HG03342 (cell line): ENCODE measurements around the gene USP2.

Experiments
- ATAC-seq: cut with Tn5 transposase; IDR thresholded peaks from one replicate; pipeline ENCODE4 v1.9.1; 2021; ENCODE audit warnings: mild to moderate bottlenecking, moderate library complexity; ENCODE audit not compliant: unreplicated experiment

The USP2 gene

DNA sequence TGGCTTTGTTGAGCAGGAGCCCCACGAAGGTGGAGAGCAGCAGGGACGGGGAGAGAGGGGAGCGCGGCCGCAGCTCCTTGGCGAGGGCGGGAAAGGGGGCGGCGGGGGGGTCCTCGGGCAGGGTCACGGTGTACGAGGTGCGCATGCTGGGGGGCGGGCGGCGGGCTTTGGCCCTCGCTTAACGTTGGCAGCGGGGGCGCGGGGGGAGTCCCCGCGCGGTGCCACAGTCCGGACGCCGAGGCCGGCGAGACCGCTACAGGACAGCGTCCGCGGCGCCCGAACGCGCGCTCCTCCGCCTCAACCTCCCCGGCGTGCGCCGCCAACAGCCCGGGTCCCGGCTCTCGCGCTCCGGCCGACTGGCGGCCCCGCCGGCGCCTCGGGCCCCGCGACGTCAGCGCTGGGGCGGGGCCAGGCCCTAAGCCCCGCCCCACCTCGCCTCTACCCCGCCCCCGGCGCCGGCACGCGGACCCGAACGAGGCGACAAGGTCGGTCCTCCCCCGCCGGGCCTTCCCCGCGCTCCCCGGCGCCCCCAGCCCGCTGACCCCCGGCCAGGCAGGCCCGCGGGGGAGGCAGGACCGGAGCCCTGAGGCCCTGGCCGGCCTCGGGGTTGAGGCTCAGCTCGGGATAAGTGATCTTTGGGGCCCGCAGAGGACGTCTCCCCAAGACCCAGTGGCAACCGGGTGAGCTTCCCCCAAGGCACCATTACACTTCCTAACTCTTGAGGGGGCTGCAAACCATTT, 17.5 kb downstream of the USP2 start:
- peak; percentile 44 for ATAC-seq

- ATAC-seq, result no peak
Observed at GRCh38 chr11:119363081-119363850, 18.2 kb downstream of the USP2 start.

- no peak for ATAC-seq
Observed at GRCh38 chr11:119362741-119363080, 18.8 kb downstream of the USP2 start.

DNA sequence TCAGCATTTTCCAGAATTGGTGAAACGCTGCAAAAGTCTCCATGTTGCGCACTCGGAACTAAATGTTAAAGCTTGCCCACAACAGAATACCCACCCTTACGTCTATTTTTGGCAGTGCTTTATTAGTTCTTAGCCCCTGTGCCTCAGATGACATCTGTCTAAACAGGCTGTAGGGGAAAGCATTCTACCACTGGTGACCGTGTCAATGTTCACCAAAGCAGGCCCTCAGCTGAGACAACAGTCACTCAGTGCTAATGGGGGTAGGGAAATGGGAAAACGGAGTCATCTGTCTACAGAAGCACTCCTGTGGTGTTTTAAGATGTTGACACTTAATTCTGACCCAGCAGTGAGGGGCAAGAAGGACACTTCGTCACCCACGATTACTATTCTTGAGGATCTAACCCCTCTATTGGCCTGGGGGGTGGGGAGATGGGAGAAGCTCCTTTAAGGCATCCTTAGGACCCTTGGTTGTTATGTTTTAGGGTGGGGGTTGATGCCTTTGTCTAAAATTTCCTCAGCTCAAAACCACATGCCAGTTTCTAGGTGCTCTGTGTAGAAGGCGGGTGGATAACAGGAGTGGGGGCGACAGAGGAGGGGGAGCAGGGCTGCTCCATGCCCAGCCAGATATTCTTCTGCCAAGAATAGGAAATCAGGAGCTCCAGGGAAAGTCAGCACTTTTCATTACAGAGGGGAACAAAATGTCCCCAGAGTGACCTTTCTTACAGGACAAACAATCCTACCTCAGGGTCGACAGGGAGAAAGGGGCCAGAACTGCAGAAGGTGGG, 19.4 kb downstream of the USP2 start:
- ATAC-seq, result no peak

GRCh38 chr11:119361056-119361787, 20.3 kb downstream of the USP2 start:
- no peak for ATAC-seq

DNA sequence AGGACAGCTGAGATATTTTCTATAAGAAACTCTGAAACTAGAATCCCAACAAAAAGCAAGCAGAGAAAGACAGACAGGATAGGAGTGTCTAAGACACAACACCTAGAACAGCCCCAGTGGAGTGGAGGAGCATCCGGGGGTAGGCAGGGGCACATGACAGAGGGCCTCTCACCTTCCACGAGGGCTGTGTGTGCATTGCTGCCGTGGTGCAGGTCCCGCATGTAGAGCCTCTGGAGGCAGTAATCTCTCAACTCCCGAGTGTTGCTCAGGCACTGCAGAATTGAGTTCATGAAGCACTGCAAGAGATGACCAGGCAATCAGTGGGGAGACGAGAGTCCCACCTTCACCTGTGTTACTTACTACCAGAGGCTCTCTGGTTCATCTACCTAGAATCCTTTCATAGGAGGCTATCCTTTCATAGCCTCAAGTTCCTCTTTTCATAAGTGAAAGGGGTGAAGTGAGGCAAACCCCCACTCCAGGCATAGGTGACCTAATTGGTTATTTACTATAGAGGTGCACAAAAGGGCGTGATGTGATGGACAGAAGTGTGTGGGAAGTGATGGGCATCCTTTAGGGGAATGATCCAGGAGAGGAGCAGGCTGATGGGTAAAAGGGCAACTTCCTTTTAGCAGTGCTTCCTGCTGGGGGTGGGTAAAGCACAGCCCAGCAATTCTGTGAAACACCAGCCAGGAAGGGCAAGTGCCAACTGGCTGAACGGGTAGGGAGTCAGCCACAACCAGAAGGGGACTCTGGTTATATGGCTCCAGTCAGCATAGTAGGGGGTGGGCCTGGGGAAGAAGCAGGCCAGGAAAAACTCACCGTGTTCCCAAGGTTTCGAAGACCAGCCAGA, 21.9 kb downstream of the USP2 start:
- no peak for ATAC-seq

DNA sequence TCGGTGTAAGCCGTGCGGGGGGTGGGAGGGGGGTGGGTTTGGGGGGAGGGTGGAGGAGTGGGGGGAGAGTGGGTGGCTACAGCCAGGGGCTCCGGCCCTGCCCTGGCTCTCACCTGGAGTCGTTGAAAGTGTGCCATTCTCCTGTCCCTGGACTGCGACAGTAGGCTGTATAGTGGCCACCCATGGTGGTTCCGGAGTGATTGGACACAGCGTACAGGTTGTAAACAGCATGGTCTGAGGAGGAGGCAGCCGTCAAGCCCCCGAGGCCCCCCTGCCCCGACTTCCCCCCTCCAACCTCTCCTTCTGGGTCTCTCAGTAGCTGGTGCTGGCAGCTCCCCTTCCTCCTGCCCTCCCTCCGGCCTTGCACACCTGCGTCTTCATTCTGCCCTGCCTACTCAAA, 24.4 kb downstream of the USP2 start:
- no peak for ATAC-seq

- ATAC-seq, result peak; percentile 71
Observed at GRCh38 chr11:119356349-119357031, 25.0 kb downstream of the USP2 start.

- ATAC-seq, result no peak
Observed at GRCh38 chr11:119355091-119355843, 26.2 kb downstream of the USP2 start.

DNA sequence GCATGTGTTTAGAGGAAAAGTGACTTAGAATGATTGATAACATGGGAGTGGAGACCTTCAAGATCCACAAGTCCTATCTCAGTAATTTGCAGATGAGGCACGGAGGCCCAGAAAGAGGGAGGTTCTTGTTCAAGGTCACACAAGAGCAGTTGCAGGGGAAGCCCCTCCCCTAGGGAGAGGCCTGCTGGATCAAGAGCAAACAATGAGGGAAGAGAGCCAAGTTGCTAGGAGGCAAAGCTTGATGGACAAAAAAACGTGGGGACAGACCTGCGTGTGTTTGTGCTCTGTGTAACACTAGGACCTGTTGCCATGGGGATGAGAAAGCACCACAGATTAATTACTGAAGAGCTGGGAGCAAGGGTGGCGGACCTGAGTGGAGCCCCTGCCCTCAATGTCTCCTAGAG, 28.6 kb downstream of the USP2 start:
- ATAC-seq, result no peak

- ATAC-seq, result no peak
Observed at GRCh38 chr11:119351232-119351631, 30.3 kb downstream of the USP2 start.

GRCh38 chr11:119350302-119350701, 31.2 kb downstream of the USP2 start:
- ATAC-seq, result no peak

DNA sequence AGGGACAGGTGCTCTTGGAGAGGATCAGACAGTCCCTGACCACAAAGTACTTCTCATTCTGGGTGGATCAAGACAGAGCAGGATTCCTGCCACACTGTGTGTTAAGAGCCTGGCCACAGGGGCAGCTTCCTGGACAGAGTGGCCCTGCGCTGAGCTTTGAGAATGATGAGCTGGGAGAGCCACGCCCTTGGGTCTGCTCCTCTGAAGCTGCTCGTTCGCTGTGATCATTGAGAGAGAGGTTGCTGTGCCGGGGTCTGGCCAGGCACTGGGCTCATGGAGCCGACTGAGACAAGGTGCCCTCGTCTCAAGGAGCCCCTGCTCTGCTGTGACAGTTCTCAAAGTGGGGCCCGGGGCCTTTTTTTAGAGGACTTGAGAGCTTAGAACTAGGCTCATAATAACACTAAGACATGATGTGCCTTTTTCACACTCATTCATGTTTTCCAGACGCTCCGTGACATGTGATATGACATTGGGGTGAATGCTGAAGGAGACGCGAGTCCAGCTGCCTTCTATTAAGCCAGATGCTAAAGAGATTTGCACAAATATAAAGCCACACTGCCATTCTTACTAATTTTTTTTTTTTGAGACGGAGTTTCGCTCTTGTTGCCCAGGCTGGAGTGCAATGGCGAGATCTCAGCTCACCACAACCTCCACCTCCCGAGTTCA, 33.4 kb downstream of the USP2 start:
- ATAC-seq, result no peak

DNA sequence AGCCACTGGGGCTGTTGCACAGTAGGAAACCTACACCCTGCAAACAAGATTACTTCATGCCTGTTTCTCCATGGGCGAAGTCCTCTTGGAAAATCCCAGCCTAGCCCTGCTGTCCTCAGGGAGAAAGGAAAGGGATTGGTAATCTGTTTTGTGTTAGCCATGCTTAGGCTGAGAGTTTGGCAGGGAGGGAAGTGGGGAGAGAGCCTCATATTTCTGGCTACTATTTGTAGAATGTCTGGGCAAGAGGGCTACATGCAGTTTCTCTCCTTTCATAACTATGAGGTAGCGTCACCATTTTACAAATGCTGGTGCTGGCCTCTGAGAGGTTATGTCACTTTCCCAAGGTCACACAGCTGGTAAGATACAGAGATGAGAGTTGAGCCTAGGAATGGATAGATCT, 34.2 kb downstream of the USP2 start:
- no peak for ATAC-seq

DNA sequence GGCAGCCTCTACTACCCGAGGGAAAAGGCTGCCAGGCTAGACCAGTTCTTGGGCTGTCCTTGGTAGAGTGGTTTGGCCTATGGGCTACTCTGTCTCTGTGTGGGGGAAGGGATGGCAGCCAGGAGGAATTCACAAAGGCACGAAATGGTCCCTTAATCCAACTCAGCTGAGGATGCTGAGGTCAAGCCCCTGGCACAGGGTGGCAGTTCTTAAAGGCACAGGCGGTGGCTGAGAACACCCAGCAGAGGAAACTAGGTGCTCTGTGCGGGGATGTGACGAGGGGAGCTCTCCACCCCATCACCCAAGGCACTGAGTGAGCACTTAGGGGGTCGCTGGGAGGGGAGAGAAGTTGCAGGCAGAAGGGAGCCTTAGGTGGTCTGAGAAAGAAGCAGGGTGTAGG, 34.9 kb downstream of the USP2 start, which contains the start of gene MFRP:
Gene MFRP, minus strand, starts transcription at position 101 of the 400 bp plus-strand sequence. CDS start 192 bp downstream, outside the sequence.
- ATAC-seq, result no peak

- ATAC-seq, result no peak
Observed at GRCh38 chr11:119345685-119346084, 35.8 kb downstream of the USP2 start.

- no peak for ATAC-seq
Observed at GRCh38 chr11:119344291-119345010, 37.0 kb downstream of the USP2 start.

GRCh38 chr11:119343726-119344125, 37.8 kb downstream of the USP2 start:
- no peak for ATAC-seq
